GM18517 (cell line): ENCODE data around the gene DEPP1.

Experiments
- ATAC-seq: cut with Tn5 transposase; IDR thresholded peaks from one replicate; pipeline ENCODE4 v1.9.1; 2021; ENCODE audit warnings: mild to moderate bottlenecking, moderate library complexity; ENCODE audit not compliant: unreplicated experiment

The DEPP1 gene

GRCh38 chr10:44934416-44935200 is 44.0 kb downstream of the DEPP1 start:
- ATAC-seq: no peak

- ATAC-seq: no peak
Measured at GRCh38 chr10:44933451-44934321, 44.9 kb downstream of the DEPP1 start.

DNA sequence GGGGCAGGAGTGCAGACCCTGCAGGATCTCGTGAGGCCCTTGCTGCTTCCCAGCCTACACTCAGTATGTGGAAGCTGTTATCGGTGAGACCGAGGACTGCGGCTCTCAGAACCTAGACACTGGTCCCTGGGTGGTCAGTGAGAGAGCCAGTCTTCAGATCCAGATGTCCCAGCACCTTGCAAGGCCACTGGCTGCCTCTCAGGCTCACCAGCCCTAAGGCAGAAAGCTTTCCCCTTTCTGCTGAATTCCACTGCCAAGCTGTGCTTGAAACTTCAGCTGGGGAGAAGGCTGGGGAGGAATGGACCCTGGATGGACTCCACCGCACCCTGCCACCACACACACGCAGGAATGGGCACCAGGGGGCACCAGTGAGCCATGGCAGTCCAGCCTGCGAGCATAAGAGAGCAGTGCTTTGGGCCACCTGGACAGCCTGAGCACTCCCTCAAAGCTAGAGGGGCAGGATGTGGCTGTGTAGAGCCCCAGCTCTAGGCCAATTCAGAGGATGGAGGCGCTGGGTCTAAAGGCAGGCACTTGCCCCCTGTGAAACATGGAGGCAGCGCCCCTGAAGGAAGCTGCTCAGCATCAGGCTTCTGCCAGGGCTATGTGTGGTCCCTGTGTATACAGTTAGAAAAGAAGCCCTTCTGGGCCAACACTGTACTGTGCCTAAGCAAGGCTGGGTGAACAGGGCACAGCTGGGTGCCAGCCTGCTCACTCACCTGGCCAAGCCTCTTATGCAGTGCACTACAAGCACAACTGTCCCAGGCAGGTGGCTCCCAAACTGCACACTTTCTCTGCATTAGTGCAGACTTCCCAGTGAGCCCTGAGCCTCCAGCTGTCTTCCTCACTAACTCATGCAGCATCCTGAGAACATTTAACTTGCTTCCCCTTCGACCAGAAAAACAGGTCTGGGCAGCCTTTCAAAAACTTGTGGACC is 45.8 kb downstream of the DEPP1 start:
- ATAC-seq: peak; percentile 95

DNA sequence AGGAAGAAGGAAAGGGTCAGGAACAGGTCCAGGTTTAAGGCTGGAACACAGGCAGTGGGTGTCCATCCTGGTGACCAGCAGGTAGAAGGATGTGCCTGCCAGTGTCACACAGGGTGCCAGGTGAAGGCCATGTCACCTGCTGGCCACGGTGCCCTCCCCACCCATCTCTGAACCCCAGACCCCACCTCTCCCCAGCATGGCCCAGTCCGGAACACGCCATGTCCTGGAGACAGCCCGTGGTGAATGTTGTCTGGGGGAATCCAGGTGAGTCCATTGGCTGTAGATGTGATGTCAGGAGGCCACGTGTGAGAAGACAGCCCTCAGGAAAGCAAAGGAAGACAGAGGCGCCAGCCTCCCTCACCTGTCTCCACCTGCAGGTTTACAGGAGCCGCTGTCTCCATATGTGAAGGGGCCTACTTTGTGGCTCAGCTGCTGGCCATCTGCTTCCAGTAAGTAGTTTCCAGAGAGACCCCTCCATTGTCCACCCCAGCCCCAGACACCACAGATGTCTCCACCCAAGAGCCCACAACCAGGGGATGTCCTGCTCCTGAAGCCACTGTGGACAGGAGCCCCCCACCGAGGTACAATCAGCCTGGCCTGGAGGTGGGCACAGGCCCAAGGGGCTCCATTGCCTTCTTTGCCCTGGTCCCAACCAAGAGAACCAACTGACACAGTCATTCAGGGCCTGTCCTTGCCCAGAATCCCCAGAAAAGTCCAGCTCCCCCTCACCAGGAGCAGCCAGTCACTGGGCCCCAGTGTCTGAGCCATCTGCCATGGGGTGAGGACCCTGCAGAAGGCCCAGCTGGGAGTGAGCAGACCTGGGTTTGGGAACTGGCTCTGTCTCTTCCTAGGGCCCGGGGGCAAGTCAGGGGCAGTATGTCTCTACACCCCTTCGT is 46.7 kb downstream of the DEPP1 start:
- no peak for ATAC-seq

DNA sequence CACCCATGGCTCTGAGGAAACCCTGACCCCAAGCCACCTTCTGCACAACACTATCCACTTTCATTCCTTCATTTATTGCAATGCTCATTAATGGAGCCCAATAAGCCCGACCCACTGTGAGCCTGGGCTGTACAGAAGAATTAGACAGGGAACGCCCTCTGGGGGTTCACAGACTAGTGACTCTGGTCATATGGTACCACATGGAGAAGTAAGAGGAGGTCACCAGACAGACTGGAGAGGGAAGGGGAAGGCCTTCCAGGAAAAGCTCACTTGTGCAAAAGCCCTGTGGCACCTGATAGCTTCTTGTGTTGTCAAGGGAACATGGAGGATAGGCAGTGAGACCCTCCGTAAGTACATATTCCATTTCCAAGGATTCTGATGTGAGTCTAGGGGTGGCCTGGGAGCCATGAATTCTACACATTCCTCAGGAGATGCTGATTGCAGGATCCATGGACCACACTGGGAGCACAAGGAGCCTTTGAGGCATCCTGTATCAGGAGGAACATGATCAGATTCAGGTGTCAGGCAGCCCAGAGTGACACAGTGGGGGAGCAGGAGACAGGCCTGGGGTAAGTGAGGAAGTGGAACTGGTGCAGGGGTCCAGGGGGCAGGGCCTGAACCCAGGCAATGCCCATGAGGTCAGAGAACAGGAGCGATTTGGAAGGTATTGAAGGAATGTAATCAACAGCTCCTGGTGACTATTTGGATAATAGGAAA is 47.5 kb downstream of the DEPP1 start:
- ATAC-seq: no peak

GRCh38 chr10:44929356-44930255 is 49.0 kb downstream of the DEPP1 start:
- ATAC-seq: no peak

DNA sequence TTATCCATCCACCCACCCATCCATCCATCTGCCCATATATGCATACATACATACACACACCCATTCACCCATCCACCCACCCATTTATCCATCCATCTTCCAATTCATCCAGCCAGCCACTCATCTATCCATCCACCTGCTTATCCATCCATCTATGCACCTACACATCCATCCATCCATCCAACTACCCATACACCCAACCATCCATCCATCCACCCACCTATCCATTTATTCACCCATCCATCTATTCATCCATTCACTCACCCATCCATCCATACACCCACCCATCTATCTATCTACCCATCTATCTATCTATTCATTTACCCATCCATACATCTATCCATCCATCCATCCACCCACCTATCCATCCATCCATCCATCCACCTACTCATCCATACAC is 50.1 kb downstream of the DEPP1 start:
- ATAC-seq: no peak

GRCh38 chr10:44927352-44927751 is 51.3 kb downstream of the DEPP1 start:
- no peak for ATAC-seq

DNA sequence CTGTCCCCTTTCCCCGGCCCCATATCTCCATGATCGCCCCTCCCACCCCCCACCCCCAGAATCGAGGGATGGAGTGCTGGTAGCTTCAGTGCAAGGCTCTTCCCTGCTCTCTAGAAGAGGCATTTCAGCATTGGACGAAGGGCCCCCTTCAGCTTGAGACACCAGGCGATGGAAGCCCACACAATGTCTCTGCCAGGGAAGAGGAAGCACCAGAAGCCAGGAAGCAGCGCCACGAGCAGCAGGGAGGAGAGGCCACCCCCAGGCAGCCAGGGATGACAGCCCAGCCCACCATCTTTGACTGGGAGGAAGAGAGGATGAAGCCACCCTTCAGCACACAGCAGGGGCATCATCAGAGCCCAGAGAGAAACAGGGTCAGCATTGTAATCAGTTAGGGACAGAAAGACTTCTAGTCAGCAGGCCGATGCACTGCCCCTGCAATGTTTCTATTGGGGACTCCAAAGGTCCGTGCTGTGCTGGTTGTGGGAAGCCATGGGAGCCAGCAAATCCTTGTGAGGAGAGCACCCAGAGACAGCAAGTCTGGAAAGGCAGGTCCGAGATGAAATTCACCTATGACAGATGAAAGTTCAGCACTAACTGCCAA is 51.8 kb downstream of the DEPP1 start:
- ATAC-seq: no peak
